Panc1 (cell line): Measurements from ENCODE around the gene UGT2A1. TPM values are rescaled to one million over a fixed set of nuclear protein-coding genes. Genes with fewer than 3 reads are reported as not detected.

Experiments used
- ATAC-seq: fragments of 200-7000 bp; cut with Tn5 transposase; 2 replicates; pipeline ENCODE4 v1.9.1; 2020; ENCODE audit warnings: mild to moderate bottlenecking, moderate library complexity
- BruUV-seq: library from RNA; stranded (reverse); fragments of 400-500 nt; replicated peaks from 2 replicates; lab custom pipeline; 2021; lab: Mats Ljungman, UMichigan
- CTCF ChIA-PET: fragments of 300-600 bp; sonication (Branson Sonifier 250); formaldehyde crosslinking; loops from one replicate; lab custom pipeline; 2022; ENCODE audit warnings: antibody characterized with exemption; lab: Charles Lee
- POLR2A ChIA-PET: fragments of 300-600 bp; sonication (Branson Sonifier 250); formaldehyde crosslinking; loops from one replicate; lab custom pipeline; 2022; ENCODE audit warnings: antibody characterized with exemption; lab: Charles Lee
- DNase-seq: peaks from one replicate; pipeline ENCODE4 v3.0.0-alpha.2; 2010; ENCODE audit warnings: low read depth, low spot score
- H3K27ac ChIP-seq: 2 replicates; pipeline ENCODE4 v1.5.1; 2011; ENCODE audit warnings: mild to moderate bottlenecking, low read length, inconsistent platforms
- H3K27me3 ChIP-seq: fragments of 200-500 bp; sonication (Bioruptor generic); 2 replicates; pipeline ENCODE4 v1.6.0; 2014; ENCODE audit warnings: low read length, inconsistent platforms; ENCODE audit not compliant: control insufficient read depth, insufficient read depth
- H3K36me3 ChIP-seq: fragments of 200-500 bp; sonication (Bioruptor generic); 2 replicates; pipeline ENCODE4 v1.5.1; 2014; ENCODE audit warnings: inconsistent platforms, mild to moderate bottlenecking, low read length, moderate library complexity; ENCODE audit not compliant: control insufficient read depth, insufficient read depth
- H3K4me1 ChIP-seq: 2 replicates; pipeline ENCODE4 v1.5.1; 2011; ENCODE audit warnings: inconsistent platforms, mild to moderate bottlenecking, low read length, moderate library complexity; ENCODE audit not compliant: control insufficient read depth, insufficient read depth
- H3K4me3 ChIP-seq, 2 experiments: 2 replicates each; pipeline ENCODE4 v1.5.1; 2011 to 2012; ENCODE audit warnings: low read depth in 2 of 2, low read length in 2 of 2, mild to moderate bottlenecking in 2 of 2, inconsistent platforms in 1 of 2, moderate library complexity in 1 of 2
- H3K9me3 ChIP-seq: fragments of 200-500 bp; sonication (Bioruptor generic); 2 replicates; pipeline ENCODE4 v1.5.1; 2014; ENCODE audit warnings: low read depth, mild to moderate bottlenecking, inconsistent platforms, low read length, moderate library complexity; ENCODE audit not compliant: control insufficient read depth, insufficient read depth
- CTCF ChIP-seq: fragments of 450-650 bp; IDR thresholded peaks from 2 replicates; pipeline ENCODE4 v1.5.1; 2017; ENCODE audit warnings: mild to moderate bottlenecking
- POLR2AphosphoS5 ChIP-seq: IDR thresholded peaks from 2 replicates; pipeline ENCODE4 v1.6.1; 2012; ENCODE audit warnings: mild to moderate bottlenecking, low read depth, low read length, moderate library complexity
- SIN3A ChIP-seq: IDR thresholded peaks from 2 replicates; pipeline ENCODE4 v1.6.1; 2012; ENCODE audit warnings: low read depth, mild to moderate bottlenecking, low read length, moderate library complexity, borderline replicate concordance; ENCODE audit not compliant: insufficient read depth
- TCF7L2 ChIP-seq: IDR thresholded peaks from 2 replicates; pipeline ENCODE4 v1.6.1; 2011; ENCODE audit warnings: mild to moderate bottlenecking, low read depth, low read length, inconsistent platforms
- in situ Hi-C: cut with HindIII; loops from 2 replicates; pipeline ENCODE4 v1.10.0; 2016; ENCODE audit warnings: low sequenced_read_pairs, low pct_unique_long_range_greater_than_20kb
- intact Hi-C: fragments of 100-400 bp; cut with micrococcal nuclease; formaldehyde crosslinking; loops from one replicate; pipeline ENCODE4 v1.10.0; 2022; ENCODE audit not compliant: unreplicated experiment
- total RNA-seq: library from RNA; stranded (reverse); gene quantifications from one replicate; pipeline ENCODE4 v1.2.1, GENCODE V29; 2021; ENCODE audit not compliant: unreplicated experiment
- TF ChIP-seq, protein P1 (sequence below), 2 experiments: IDR thresholded peaks; 2 replicates each; pipeline ENCODE4 v1.6.1; 2011 to 2012; ENCODE audit warnings: low read depth in 2 of 2, control low read depth in 1 of 2, low read length in 1 of 2, mild to moderate bottlenecking in 1 of 2, moderate library complexity in 1 of 2; ENCODE audit not compliant: insufficient read depth in 1 of 2

UGT2A1 gene
- total RNA-seq, 1 experiment from 2014 or later = not detected

DNA sequence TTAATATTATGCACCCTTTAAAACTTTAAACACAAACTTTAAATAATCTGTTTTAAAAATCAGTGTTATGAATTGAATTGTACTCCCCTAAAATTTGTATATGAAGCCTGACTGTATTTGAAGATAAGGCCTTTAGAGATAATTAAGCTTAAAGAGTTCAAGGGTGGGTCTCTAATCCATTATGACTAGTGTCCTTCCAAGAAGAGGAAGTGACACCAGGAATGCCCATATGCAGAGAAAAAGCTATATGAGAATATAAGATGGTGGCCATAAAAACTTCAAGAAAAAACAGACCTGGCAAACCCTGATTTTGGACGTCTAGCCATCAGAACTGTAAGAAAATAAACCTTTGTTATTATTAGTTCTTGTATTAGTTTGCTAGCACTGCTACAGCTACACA lies 42.6 kb downstream of the UGT2A1 start:
- BruUV-seq = no TSS peak
- CTCF ChIA-PET = no interaction called here
- no peak for ATAC-seq

GRCh38 chr4:69601065-69601464 lies 52.0 kb downstream of the UGT2A1 start:
- CTCF ChIA-PET = no interaction called here
- Histone ChIP-seq H3K4me1 (no peaks in the 10 kb centered on the region), H3K4me3 (no peak overlapping the region), H3K27me3 (no peaks in the 10 kb centered on the region), H3K9me3 (no peaks in the 10 kb centered on the region), H3K36me3 (no peaks in the 10 kb centered on the region), H3K27ac (no peak overlapping the region)
- DNase-seq (no peak), ATAC-seq (no peak)
- TF ChIP-seq, protein P1, sequence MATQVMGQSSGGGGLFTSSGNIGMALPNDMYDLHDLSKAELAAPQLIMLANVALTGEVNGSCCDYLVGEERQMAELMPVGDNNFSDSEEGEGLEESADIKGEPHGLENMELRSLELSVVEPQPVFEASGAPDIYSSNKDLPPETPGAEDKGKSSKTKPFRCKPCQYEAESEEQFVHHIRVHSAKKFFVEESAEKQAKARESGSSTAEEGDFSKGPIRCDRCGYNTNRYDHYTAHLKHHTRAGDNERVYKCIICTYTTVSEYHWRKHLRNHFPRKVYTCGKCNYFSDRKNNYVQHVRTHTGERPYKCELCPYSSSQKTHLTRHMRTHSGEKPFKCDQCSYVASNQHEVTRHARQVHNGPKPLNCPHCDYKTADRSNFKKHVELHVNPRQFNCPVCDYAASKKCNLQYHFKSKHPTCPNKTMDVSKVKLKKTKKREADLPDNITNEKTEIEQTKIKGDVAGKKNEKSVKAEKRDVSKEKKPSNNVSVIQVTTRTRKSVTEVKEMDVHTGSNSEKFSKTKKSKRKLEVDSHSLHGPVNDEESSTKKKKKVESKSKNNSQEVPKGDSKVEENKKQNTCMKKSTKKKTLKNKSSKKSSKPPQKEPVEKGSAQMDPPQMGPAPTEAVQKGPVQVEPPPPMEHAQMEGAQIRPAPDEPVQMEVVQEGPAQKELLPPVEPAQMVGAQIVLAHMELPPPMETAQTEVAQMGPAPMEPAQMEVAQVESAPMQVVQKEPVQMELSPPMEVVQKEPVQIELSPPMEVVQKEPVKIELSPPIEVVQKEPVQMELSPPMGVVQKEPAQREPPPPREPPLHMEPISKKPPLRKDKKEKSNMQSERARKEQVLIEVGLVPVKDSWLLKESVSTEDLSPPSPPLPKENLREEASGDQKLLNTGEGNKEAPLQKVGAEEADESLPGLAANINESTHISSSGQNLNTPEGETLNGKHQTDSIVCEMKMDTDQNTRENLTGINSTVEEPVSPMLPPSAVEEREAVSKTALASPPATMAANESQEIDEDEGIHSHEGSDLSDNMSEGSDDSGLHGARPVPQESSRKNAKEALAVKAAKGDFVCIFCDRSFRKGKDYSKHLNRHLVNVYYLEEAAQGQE (IDR thresholded peaks at IDR 0.05; ENCODE audit: insufficient read depth in 1 of 2, low read depth in 2 of 2, low read length in 1 of 2) = no peak
- TF ChIP-seq TCF7L2 = no peak
- TF ChIP-seq POLR2AphosphoS5 = no peak
- TF ChIP-seq CTCF = no peak
- TF ChIP-seq SIN3A = no peak
- in situ Hi-C loops (no loop called here), intact Hi-C loops (no loop called here)
- POLR2A ChIA-PET = no interaction called here
- no TSS peak for BruUV-seq

More for the DNA sequence above, 42.6 kb downstream of the UGT2A1 start:
- in situ Hi-C loops = no loop called here
- no peaks in the 10 kb centered on the region for H3K9me3 ChIP-seq
- no peak overlapping the region for H3K27ac ChIP-seq
- no peak overlapping the region for H3K4me3 ChIP-seq
- no peak for DNase-seq
- no peaks in the 10 kb centered on the region for H3K36me3 ChIP-seq
- intact Hi-C loops = no loop called here
- no peaks in the 10 kb centered on the region for H3K4me1 ChIP-seq
- POLR2A ChIA-PET = no interaction called here
- H3K27me3 ChIP-seq = no peaks in the 10 kb centered on the region
- no peak for TF ChIP-seq CTCF
- no peak for TF ChIP-seq SIN3A
- TF ChIP-seq, protein P1 (IDR thresholded peaks at IDR 0.05; ENCODE audit: insufficient read depth in 1 of 2, low read depth in 2 of 2, low read length in 1 of 2) = no peak
- no peak for TF ChIP-seq POLR2AphosphoS5
- no peak for TF ChIP-seq TCF7L2
